HG03565 (cell line): Measurements from ENCODE around the gene INPP5B.

Experiments
- ATAC-seq: cut with Tn5 transposase; IDR thresholded peaks from one replicate; pipeline ENCODE4 v1.9.1; 2021; ENCODE audit warnings: mild to moderate bottlenecking, moderate library complexity; ENCODE audit not compliant: unreplicated experiment

The INPP5B gene

DNA sequence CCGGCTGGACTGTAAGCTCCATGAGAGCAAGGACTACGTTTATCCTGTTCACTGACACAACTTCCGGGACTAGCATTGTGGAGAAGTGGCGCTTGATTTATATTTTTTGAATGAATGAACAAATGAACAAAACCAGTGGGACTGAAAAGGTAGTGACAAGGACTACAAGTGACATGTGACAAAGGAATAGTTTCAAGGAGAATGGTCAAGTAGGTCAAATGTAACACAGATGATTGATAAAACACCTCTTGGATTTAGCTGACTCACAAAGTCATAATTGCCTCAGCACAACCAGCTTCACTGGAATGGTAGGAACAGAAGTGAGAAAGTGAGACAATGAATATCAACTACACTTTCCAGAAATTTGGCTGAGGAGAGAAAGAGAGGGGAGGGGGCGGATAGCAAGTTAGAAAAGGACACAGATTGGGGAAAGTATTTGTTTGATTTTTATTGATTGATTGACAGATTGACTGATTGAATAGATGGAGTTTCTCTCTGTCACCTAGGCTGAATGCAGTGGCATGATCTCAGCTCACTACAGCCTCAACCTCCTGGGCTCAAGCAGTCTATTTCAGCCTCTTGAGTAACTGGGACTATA is 101.7 kb downstream of the INPP5B start:
- ATAC-seq = no peak

DNA sequence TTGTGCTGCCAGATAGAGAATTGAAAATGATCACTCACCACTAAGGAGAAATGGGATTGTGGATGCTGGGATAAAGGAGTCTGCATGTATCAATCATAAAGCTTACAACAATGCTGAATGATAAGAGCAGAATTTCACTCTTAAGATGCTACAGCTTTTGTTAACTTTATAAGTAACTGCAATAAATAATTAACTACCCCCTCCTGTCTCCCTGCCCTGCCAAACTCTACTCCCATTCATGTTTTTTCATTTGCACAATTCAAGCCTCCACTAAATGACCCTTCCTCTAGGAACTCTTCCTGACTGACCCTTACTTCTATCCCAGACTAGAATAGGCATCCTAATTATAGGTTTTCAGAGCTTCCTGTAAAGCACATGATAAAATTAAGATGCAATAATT is 102.3 kb downstream of the INPP5B start:
- no peak for ATAC-seq

DNA sequence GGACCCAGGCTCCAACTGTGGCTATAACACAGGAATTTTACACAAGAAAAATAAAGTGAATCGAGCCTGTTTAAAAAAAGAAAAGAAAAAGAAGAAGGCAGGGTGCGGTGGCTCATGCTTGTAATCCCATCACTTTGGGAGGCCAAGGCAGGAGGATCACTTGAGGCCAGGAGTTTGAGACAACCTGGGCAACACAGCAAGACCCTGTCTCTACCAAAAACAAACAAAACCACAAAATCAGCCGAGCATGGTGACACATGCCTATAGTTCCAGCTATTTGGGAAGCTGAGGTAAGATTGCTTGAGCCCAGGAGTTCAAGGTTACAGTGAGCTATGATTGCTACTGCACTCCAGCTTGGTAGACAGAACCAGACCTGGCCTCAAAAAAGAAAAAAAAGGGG is 105.2 kb downstream of the INPP5B start:
- no peak for ATAC-seq

DNA sequence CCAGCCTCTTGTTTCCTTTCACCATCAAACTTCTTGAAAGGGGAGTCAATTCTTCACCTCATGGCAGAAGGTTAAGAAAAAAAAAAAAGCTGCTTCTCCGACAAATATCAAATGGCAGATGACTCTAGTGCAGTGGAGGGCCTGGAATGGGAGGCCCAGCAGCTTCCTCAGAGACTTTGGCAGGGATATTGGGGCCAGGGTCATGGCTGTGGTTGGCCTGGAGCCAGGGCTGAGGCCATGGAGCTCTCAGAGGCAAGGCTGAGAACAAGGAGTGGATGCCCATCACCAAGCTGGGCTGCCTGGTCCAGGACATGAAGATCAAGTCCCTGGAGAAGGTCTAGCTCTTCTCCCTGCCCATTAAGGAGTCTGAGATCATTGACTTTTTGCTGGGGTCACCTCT is 106.1 kb downstream of the INPP5B start:
- no peak for ATAC-seq

DNA sequence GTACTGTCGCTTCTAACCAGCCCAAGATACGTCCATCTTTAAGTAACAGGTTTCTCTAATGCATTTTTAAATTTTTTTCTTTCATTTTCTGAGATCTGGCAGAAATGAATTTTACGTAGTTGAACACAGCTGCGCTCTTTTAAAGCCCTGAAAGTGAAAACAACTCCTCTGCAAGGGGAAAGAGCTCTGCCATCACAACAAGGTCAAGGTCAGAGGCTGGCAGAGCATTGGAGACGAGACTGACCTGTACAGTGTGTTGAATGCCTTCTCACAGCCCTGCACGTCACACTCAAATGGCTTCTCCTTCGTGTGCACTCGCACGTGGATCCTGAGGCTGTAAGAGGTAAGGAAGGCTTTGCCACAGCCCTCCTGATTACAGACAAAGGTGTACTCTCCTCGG is 107.2 kb downstream of the INPP5B start:
- ATAC-seq = no peak

DNA sequence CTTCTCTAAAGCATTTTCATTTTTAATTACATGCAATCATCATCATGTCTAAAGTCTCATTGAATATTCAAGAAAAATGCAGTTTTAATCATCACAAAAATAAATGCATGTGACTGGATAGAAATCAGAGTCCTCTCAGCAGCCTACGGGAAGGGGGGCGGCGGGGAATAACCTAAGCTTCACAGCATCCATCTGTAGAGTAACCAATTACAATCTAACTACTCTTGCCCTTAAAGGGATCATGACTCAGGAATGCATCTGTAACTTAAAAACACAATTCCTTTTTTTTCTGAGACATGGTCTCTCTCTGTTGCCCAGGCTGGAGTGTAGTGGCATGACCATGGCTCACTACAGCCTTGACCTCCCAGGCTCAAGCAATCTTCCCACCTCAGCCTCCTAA is 110.1 kb downstream of the INPP5B start:
- no peak for ATAC-seq

DNA sequence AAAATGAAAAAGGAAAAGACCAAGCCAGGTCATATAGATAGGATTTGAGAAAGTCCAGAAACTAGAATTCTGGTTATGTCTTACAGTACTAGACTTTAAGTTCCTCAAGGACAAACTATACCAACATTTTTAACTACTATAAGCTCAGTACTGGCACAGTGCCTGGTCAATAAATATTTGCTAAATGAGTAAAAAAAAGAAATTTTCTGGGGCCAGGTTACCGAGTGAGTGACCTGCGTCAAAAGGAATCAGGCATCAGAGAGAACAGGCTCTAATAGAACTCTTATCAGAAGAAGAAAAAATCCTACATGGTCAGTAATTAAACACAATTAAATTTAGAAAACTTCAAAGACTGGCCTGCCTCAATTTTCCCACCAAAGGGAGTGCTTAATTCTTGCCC is 115.0 kb downstream of the INPP5B start:
- ATAC-seq = no peak

DNA sequence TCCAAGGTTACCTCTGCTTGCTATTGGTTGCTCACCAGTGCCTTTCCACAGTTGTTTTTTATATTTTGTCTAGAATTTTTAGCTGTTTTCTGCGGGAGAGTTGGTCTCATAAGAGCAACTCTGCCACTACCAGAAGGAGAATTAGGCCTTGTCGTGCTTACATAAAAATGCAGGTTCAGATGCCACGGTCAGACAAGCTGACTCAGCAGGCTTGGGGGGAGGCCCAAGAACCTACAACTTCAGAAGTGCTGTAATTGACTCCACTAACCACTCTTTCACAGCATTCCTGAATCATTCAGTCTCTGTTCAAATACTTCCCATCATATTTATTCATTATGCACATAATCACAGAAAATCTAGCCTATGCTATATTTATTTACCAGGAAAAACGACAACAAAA is 115.7 kb downstream of the INPP5B start:
- ATAC-seq = no peak

DNA sequence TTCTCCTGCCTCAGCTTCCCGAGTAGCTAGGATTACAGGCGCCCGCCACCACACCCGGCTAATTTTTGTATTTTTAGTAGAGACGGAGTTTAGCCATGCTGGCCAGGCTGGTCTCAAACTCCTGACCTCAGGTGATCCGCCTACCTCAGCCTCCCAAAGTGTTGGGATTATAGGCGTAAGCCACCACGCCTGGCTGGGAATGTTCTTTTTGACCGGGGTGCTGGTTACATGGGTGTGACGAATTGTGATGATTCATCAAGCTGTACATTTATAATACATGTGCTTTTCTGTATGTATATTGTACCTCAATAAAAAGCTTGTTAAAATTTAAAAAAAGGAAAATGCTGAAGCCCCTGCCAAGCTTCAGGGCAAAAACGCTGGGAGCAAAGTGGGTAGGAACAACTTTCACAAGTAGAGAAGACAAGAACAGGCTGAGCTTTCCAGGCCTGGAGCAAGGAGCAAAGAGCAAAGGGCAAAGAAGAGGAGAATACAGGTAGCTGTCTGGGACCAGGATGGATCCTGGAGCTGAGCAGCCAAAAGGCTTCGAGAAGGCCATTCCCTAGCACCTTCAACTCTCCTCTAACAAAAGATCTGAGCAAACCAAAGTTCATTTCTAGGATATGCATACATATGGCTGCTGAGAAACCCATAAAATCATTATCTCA is 118.3 kb downstream of the INPP5B start:
- ATAC-seq = no peak

DNA sequence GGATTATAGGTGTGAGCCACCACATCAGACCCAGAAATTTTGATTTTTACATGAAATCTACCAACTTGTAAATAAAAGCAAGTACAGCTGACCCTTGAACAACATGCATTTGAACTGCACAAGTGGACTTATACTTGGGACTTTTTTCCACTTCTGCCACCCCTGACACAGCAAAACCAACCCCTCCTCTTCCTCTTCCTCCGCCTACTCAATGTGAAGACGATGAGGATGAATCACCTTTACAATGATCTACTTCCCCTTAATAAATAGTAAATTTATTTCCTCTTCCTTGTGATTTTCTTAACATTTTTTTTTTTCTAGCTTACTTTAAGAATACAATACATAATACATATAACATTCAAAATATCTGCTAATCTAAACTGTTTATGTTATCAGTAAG is 121.3 kb downstream of the INPP5B start:
- no peak for ATAC-seq

DNA sequence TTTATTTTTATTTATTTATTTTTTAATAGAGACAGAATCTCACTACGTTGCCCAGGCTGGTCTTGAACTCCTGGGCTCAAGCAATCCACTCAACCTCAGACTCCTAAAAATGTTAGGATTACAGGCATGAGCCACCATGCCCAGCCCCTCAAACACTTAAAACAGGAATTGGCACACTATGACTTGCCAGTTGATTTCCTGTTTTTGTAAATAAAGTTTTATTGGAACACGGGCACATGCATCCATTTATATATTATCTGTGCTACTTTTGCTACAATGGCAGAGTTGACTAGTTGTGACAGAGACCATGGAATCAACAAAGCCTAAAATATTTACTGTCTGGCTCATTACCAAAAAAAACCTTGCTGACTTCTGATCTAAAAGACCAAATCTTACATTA is 122.9 kb downstream of the INPP5B start:
- no peak for ATAC-seq

DNA sequence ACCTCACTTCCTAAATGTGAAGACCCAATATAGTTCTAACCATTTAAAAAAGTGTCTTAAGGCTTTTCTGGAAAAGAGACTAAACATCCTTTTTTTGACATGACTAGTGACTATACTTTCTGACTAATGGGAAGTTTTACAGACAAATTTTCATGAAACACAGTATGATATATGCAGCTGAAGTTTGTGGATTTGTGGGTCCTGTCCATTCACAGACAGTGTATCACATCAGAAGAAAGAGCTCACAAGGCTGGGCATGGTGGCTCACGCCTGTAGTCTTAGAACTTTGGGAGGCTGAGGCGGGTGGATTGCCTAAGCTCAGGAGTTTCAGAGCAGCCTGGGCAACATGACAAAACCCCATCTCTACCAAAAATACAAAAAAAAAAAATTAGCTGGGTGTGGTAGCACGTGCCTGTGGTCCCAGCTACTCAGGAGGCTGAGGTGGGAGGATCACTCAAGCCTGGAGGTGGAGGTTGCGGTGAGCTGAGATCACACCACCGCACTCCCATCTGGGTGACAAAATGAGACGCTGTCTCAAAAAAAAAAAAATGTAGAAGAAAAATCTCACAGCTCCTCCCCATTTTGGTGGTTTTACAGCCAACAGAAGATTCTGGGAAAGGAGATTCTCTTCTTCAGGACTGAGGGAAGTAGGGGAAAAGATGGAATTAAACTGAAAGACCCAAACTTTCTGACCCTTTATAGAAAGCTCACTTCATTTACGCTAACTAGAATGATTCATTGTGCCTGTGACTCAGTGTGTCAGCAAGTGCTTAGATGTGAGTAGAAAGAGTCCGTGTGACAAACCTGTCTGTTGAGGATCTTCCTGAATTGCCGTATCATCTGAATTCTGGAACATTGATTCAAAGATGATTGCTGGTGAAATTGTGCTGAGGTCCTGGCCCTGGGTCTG is 123.7 kb downstream of the INPP5B start:
- ATAC-seq = no peak

DNA sequence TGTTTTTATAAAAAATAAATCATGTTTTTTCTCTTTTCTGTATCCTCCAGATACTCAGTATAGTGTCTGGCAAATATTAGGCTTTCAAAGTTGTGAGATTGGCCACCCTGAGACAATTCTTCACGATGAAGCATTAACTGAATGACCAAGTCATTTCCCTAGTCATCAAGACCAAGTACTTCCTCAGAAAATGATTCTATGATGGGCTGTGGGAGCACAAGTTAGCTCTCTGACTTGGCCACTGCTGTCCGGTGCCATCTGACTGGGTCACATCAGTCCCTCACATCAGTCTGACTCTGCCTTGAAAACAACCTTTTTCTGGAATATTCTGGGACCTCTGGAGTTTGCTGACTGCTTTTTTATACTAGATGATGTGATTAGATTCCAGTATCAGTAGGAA is 125.4 kb downstream of the INPP5B start:
- no peak for ATAC-seq

DNA sequence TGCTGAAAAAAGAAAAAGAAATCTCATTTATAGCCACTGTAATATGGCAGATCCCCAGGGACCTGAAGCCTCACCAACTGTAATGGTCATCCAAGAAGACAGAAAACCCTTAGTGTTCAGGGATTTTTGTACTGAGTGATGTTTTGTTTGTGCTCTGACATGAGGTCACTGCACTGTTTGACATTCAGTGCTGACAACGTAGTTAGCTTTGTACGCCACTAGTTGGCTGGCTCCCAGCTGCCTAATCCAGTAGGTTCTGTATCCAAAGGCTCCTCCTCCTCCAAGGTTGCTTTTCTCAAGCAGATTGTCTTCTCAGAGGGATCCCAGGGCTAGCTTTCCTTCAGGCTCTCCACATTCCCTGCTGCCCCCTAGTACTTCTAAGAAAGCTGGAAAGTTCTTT is 129.4 kb downstream of the INPP5B start:
- ATAC-seq = no peak

DNA sequence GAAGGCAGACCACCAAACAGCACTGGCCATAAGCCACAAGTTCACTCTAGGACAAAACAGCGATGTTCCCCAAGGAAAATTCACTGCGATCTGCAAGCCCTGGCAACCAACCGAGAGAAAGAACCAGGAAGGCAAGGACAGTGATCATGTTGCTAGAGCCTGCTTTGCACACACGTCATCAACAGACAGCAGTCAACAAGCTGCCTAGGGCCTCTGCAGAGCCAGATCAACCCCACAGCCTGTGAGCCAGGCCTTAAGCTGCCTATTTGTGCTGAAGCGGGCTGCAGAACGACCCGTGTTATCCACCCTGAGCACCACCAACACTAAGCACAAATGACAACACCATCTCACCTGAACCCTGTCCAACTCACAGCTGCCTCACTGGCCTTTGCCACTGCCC is 132.6 kb downstream of the INPP5B start:
- ATAC-seq = no peak

DNA sequence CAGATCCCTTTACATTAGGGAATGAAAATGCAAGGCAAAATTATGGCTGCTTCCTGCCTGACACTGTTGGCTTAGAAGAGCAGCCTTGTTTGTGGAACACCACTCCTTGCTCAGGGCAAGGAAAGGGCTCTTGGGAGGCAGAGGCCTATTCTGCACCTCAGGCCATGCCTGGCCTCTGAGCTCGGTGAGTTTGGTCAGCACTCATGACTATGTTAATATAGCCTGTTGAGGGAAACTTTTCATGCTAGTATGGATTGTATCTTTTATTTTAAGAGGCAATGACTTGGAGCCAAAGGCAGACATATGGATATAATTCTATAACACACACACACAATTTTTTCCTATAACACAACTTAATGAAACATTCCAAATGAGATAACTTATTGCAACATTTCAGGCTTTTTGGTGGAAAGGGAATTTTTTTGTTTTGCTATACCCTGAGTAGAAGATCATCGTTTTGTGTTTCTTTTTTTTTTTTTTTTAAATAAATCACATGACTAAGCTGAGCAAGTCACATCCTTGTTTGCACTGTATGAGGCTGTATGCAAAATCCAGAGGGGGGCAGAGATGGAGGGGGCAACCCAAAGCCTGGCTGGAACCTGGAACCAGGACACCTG is 133.2 kb downstream of the INPP5B start:
- no peak for ATAC-seq

DNA sequence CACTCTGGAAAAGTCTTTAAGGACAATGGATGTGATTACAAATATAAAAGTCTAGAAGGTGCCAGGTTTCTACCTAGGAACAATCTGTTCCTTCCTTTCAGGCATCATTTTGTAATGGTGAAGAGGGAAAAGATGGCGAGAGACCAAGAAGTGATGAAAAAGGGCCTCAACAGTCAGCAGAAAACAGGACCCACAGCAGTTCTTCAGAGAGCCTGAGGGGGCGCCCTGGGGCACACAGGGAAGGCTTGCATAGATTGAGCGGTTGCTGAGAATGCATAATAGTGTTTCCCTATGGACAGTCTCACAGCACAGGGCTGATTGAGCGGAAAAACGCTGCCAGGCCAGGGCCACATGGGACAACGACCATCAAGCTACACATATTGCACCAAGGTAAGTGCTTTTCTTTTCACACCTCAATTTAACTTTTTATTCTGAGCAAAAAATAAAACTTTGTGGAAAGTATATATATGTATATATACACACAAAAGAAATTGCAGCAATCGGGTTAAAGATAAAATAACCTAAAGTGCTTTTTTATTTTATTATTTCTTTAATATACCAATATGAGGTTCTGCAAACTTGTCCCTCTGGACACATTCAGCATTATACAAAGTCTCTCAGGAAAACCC is 135.7 kb downstream of the INPP5B start:
- ATAC-seq = no peak
